Stomach (tissue), 4 donors: ENCODE data around the gene STN1.

Experiments used
- EP300 ChIP-seq: sonication (generic); formaldehyde crosslinking; IDR thresholded peaks from one replicate; pipeline ENCODE4 v1.6.1; 2017; ENCODE audit warnings: antibody characterized with exemption
- TF ChIP-seq, protein P1 (sequence below), 7 experiments: fragments of 450-650 bp in 4 of 7; fragments of 200-600 bp in 3 of 7; sonication (generic) in 3 of 7; IDR thresholded peaks; one replicate each; pipeline ENCODE4 v1.5.1; 2016 to 2019; ENCODE audit warnings: antibody characterized with exemption in 7 of 7, control low read depth in 2 of 7, mild to moderate bottlenecking in 1 of 7

DNA sequence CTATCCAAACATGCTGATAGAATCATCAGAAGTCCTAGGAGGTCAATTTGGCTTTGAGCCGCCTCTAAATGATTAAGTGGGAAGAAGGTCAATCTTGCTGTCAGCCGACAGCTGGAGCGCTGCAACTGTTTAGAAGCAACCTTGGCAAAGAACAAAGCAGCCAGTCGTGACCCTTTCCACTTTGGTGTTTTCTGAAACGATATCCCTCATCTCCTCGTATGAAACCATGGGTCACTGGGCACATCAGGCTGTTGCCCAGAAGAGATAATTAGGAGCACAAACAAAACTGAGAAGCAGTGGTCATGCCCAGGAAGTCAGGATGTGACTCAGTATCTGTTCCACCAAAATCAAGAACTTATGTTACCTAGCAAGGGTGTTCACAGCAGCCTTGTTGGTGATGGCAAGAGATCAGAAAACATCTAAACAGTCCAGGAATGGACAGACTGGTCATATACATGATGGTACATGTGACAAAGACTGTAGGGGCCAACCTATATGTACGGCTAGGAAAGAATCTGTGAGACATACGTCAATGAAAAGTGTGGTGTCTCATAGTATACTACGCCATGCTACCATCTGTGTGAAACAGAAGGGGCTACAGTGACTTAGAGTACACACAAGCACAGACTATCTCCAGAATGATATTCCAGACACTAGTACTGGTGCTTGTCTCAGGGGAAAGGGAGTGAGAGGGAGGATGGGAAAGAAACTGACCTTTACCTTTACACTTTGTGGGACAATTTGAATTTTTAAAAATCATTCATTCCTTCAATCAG lies 22.4 kb downstream of the STN1 start:
- TF ChIP-seq, protein P1, sequence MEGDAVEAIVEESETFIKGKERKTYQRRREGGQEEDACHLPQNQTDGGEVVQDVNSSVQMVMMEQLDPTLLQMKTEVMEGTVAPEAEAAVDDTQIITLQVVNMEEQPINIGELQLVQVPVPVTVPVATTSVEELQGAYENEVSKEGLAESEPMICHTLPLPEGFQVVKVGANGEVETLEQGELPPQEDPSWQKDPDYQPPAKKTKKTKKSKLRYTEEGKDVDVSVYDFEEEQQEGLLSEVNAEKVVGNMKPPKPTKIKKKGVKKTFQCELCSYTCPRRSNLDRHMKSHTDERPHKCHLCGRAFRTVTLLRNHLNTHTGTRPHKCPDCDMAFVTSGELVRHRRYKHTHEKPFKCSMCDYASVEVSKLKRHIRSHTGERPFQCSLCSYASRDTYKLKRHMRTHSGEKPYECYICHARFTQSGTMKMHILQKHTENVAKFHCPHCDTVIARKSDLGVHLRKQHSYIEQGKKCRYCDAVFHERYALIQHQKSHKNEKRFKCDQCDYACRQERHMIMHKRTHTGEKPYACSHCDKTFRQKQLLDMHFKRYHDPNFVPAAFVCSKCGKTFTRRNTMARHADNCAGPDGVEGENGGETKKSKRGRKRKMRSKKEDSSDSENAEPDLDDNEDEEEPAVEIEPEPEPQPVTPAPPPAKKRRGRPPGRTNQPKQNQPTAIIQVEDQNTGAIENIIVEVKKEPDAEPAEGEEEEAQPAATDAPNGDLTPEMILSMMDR (IDR thresholded peaks at IDR 0.05): no peak
- TF ChIP-seq EP300: no peak
